Activated CD4-positive, alpha-beta memory T cell treated with anti-CD3 and anti-CD28 coated beads, Interleukin-2, amount 10 ng/mL, durations not matched to agents 7 days and 5 days (primary cell): Measurements from ENCODE around the gene EPB41L4B. TPM values are rescaled to one million over a fixed set of nuclear protein-coding genes. Genes with fewer than 3 reads are reported as not detected.

Experiments used
- CTCF ChIA-PET: fragments of 350-600 bp; sonication (Branson Sonifier 250); formaldehyde crosslinking; loops from one replicate; lab custom pipeline; 2021; ENCODE audit warnings: antibody characterized with exemption, inconsistent platforms; lab: Charles Lee
- POLR2A ChIA-PET: fragments of 350-600 bp; sonication (Branson Sonifier 250); formaldehyde crosslinking; loops from one replicate; lab custom pipeline; 2021; ENCODE audit warnings: antibody characterized with exemption; lab: Charles Lee
- DNase-seq: peaks from one replicate; pipeline ENCODE4 v3.0.0-alpha.2; 2020
- H3K27ac Mint-ChIP-seq: one replicate; pipeline ENCODE4 v1.8.0; 2021; ENCODE audit warnings: mild to moderate bottlenecking, mixed read lengths
- H3K27me3 Mint-ChIP-seq: one replicate; pipeline ENCODE4 v1.8.0; 2021; ENCODE audit warnings: mixed read lengths
- H3K36me3 Mint-ChIP-seq: one replicate; pipeline ENCODE4 v1.8.0; 2021; ENCODE audit warnings: low read depth, mixed read lengths
- H3K4me1 Mint-ChIP-seq: one replicate; pipeline ENCODE4 v1.8.0; 2021; ENCODE audit warnings: mixed read lengths
- H3K4me3 Mint-ChIP-seq: one replicate; pipeline ENCODE4 v1.8.0; 2021; ENCODE audit warnings: mild to moderate bottlenecking, mixed read lengths
- H3K9me3 Mint-ChIP-seq: one replicate; pipeline ENCODE4 v1.8.0; 2021; ENCODE audit warnings: mixed read lengths
- total RNA-seq, 2 experiments: library from RNA; stranded (reverse); gene quantifications; one replicate each; pipeline ENCODE4 v1.2.3, GENCODE V29; 2021

EPB41L4B gene
- total RNA-seq, 2 experiments from 2014 or later: 0.08 to 0.18 TPM

- Mint-ChIP-seq H3K4me3 (no peak overlapping the region), H3K9me3 (no peaks in the 10 kb centered on the region), H3K4me1 (peaks cover 12% of the 10 kb centered on the region), H3K36me3 (no peaks in the 10 kb centered on the region), H3K27me3 (peaks cover 62% of the 10 kb centered on the region), H3K27ac (no peak overlapping the region)
- ChIA-PET POLR2A (interaction anchor here (0.5 to 0.6 kb wide), 2 partner anchors 23 to 394 kb away, joined by 3 to 4 read pairs; no protein-coding TSS in a partner anchor), CTCF (interaction anchor here (1.8 kb wide), 1 partner anchor 9 kb away, joined by 4 read pairs; no protein-coding TSS in a partner anchor)
- DNase-seq: no peak
These were observed 2.7 kb downstream of the EPB41L4B start for GRCh38 chr9:109317979-109318741.

- CTCF ChIA-PET: no interaction called here
- Mint-ChIP-seq H3K36me3 (no peaks in the 10 kb centered on the region), H3K4me1 (peaks cover 12% of the 10 kb centered on the region), H3K27me3 (peaks cover 67% of the 10 kb centered on the region), H3K27ac (no peak overlapping the region), H3K9me3 (no peaks in the 10 kb centered on the region), H3K4me3 (no peak overlapping the region)
- no peak for DNase-seq
- POLR2A ChIA-PET: no interaction called here
These were observed 3.4 kb downstream of the EPB41L4B start for GRCh38 chr9:109317311-109317978.

- ChIA-PET POLR2A (no interaction called here), CTCF (no interaction called here)
- no peak for DNase-seq
- Mint-ChIP-seq H3K36me3 (no peaks in the 10 kb centered on the region), H3K27ac (no peak overlapping the region), H3K27me3 (peaks cover 63% of the 10 kb centered on the region), H3K4me1 (peaks cover 9% of the 10 kb centered on the region), H3K4me3 (no peak overlapping the region), H3K9me3 (no peaks in the 10 kb centered on the region)
These were observed 4.6 kb downstream of the EPB41L4B start for GRCh38 chr9:109316207-109316640.

- DNase-seq: no peak
- Mint-ChIP-seq H3K4me3 (no peak overlapping the region), H3K36me3 (no peaks in the 10 kb centered on the region), H3K27ac (no peak overlapping the region), H3K9me3 (no peaks in the 10 kb centered on the region), H3K27me3 (peaks cover 62% of the 10 kb centered on the region), H3K4me1 (peaks cover 5% of the 10 kb centered on the region)
- POLR2A ChIA-PET: no interaction called here
- CTCF ChIA-PET: no interaction called here
These were observed 5.2 kb downstream of the EPB41L4B start for GRCh38 chr9:109315480-109316206.

- peaks cover 65% of the 10 kb centered on the region for H3K27me3 Mint-ChIP-seq
- ChIA-PET CTCF (no interaction called here), POLR2A (no interaction called here)
- no peaks in the 10 kb centered on the region for H3K9me3 Mint-ChIP-seq
- DNase-seq: no peak
- no peaks in the 10 kb centered on the region for H3K36me3 Mint-ChIP-seq
- no peak overlapping the region for H3K27ac Mint-ChIP-seq
- no peaks in the 10 kb centered on the region for H3K4me1 Mint-ChIP-seq
- no peak overlapping the region for H3K4me3 Mint-ChIP-seq
These were observed 6.8 kb downstream of the EPB41L4B start for GRCh38 chr9:109314011-109314531.

- no peak for DNase-seq
- ChIA-PET POLR2A (no interaction called here), CTCF (no interaction called here)
- peaks cover 58% of the 10 kb centered on the region for H3K27me3 Mint-ChIP-seq
- H3K4me3 Mint-ChIP-seq: no peak overlapping the region
- no peaks in the 10 kb centered on the region for H3K36me3 Mint-ChIP-seq
- no peaks in the 10 kb centered on the region for H3K4me1 Mint-ChIP-seq
- H3K27ac Mint-ChIP-seq: no peak overlapping the region
- no peaks in the 10 kb centered on the region for H3K9me3 Mint-ChIP-seq
These were observed 7.5 kb downstream of the EPB41L4B start for GRCh38 chr9:109313351-109313750.

- Mint-ChIP-seq H3K27me3 (peaks cover 54% of the 10 kb centered on the region), H3K9me3 (no peaks in the 10 kb centered on the region), H3K27ac (no peak overlapping the region), H3K4me1 (no peaks in the 10 kb centered on the region), H3K36me3 (no peaks in the 10 kb centered on the region), H3K4me3 (no peak overlapping the region)
- ChIA-PET CTCF (no interaction called here), POLR2A (no interaction called here)
- no peak for DNase-seq
These were observed 8.1 kb downstream of the EPB41L4B start for GRCh38 chr9:109312783-109313182.

GRCh38 chr9:109311731-109312130 lies 9.1 kb downstream of the EPB41L4B start:
- Mint-ChIP-seq H3K36me3 (no peaks in the 10 kb centered on the region), H3K4me1 (no peaks in the 10 kb centered on the region), H3K27ac (no peak overlapping the region), H3K27me3 (peaks cover 47% of the 10 kb centered on the region), H3K9me3 (no peaks in the 10 kb centered on the region), H3K4me3 (no peak overlapping the region)
- ChIA-PET POLR2A (no interaction called here), CTCF (no interaction called here)
- DNase-seq: no peak

- Mint-ChIP-seq H3K36me3 (no peaks in the 10 kb centered on the region), H3K4me3 (no peak overlapping the region), H3K4me1 (no peaks in the 10 kb centered on the region), H3K9me3 (no peaks in the 10 kb centered on the region), H3K27me3 (peaks cover 45% of the 10 kb centered on the region), H3K27ac (no peak overlapping the region)
- DNase-seq: no peak
- POLR2A ChIA-PET: no interaction called here
- CTCF ChIA-PET: no interaction called here
These were observed 9.6 kb downstream of the EPB41L4B start for GRCh38 chr9:109311286-109311685.

GRCh38 chr9:109310486-109310901 lies 10.4 kb downstream of the EPB41L4B start:
- no peaks in the 10 kb centered on the region for H3K4me1 Mint-ChIP-seq
- H3K27me3 Mint-ChIP-seq: peaks cover 37% of the 10 kb centered on the region
- DNase-seq: no peak
- no peaks in the 10 kb centered on the region for H3K9me3 Mint-ChIP-seq
- POLR2A ChIA-PET: no interaction called here
- CTCF ChIA-PET: no interaction called here
- no peaks in the 10 kb centered on the region for H3K36me3 Mint-ChIP-seq
- H3K27ac Mint-ChIP-seq: no peak overlapping the region
- H3K4me3 Mint-ChIP-seq: no peak overlapping the region

- ChIA-PET CTCF (no interaction called here), POLR2A (no interaction called here)
- Mint-ChIP-seq H3K36me3 (no peaks in the 10 kb centered on the region), H3K27ac (no peak overlapping the region), H3K4me3 (no peak overlapping the region), H3K4me1 (no peaks in the 10 kb centered on the region), H3K9me3 (no peaks in the 10 kb centered on the region), H3K27me3 (peaks cover 31% of the 10 kb centered on the region)
- no peak for DNase-seq
These were observed 11.6 kb downstream of the EPB41L4B start for GRCh38 chr9:109309282-109309681.

- no peak for DNase-seq
- Mint-ChIP-seq H3K36me3 (no peaks in the 10 kb centered on the region), H3K9me3 (no peaks in the 10 kb centered on the region), H3K4me1 (no peaks in the 10 kb centered on the region), H3K4me3 (no peak overlapping the region), H3K27ac (no peak overlapping the region), H3K27me3 (peaks cover 22% of the 10 kb centered on the region)
- ChIA-PET CTCF (no interaction called here), POLR2A (no interaction called here)
These were observed 13.2 kb downstream of the EPB41L4B start for GRCh38 chr9:109307380-109308240.
